H1 (cell line): ENCODE measurements around the gene PDZD2. TPM values are rescaled to one million over a fixed set of nuclear protein-coding genes. Genes with fewer than 3 reads are reported as not detected.

Experiments used
- CTCF ChIA-PET: fragments of 300-600 bp; sonication (Branson Sonifier 250); formaldehyde crosslinking; loops from one replicate; lab custom pipeline; 2021; ENCODE audit not compliant: partially characterized antibody; lab: Charles Lee
- POLR2A ChIA-PET: fragments of 300-600 bp; sonication (Branson Sonifier 250); formaldehyde crosslinking; loops from one replicate; lab custom pipeline; 2021; ENCODE audit warnings: inconsistent platforms; ENCODE audit not compliant: partially characterized antibody; lab: Charles Lee
- DNase-seq, 2 experiments: peaks; one replicate each; pipeline versions ENCODE4 v3.0.0 to v3.0.0-alpha.2; 2010 to 2022; ENCODE audit warnings: low spot score in 2 of 2, low read depth in 1 of 2, mixed read lengths in 1 of 2
- FAIRE-seq: peaks from 2 replicates; lab custom pipeline; 2011; peaks lifted over from hg19 to GRCh38; lab: Jason Lieb, UNC
- H2AFZ ChIP-seq: 2 replicates; pipeline ENCODE4 v1.8.1; 2012; ENCODE audit warnings: low read length, inconsistent platforms
- H2AK5ac ChIP-seq: 2 replicates; pipeline ENCODE4 v1.6.1; 2013; ENCODE audit warnings: low read depth, low read length
- H2BK120ac ChIP-seq: replicated peaks from 2 replicates; pipeline ENCODE3; 2013; ENCODE audit warnings: low read depth, low read length, inconsistent platforms
- H2BK12ac ChIP-seq: 2 replicates; pipeline ENCODE4 v1.6.1; 2013; ENCODE audit warnings: low read depth, low read length
- H2BK15ac ChIP-seq: 2 replicates; pipeline ENCODE4 v1.6.1; 2013; ENCODE audit warnings: low read length
- H2BK20ac ChIP-seq: 2 replicates; pipeline ENCODE4 v1.6.1; 2013; ENCODE audit warnings: low read length
- H2BK5ac ChIP-seq: 2 replicates; pipeline ENCODE4 v1.6.1; 2013; ENCODE audit warnings: low read depth, low read length
- H3K14ac ChIP-seq: 2 replicates; pipeline ENCODE4 v1.6.1; 2013; ENCODE audit warnings: inconsistent platforms; ENCODE audit not compliant: insufficient read length
- H3K18ac ChIP-seq: 2 replicates; pipeline ENCODE4 v1.6.1; 2013; ENCODE audit warnings: low read length; ENCODE audit errors: extremely low read depth
- H3K23ac ChIP-seq: 2 replicates; pipeline ENCODE4 v1.6.1; 2013; ENCODE audit warnings: inconsistent platforms; ENCODE audit not compliant: insufficient read length
- H3K23me2 ChIP-seq: 2 replicates; pipeline ENCODE4 v1.6.1; 2013; ENCODE audit warnings: low read depth, low read length
- H3K27ac ChIP-seq: 2 replicates; pipeline ENCODE4 v1.6.1; 2011; ENCODE audit warnings: low read depth, low read length, inconsistent platforms
- H3K27me3 ChIP-seq, 4 experiments: replicated peaks in 1 of 4; 1 replicate in 1 of 4; 2 replicates in 3 of 4; pipeline versions ENCODE4 v1.6.1 to v1.8.1; 2011 to 2013; ENCODE audit warnings: low read length in 3 of 4, mild to moderate bottlenecking in 3 of 4, inconsistent platforms in 2 of 4, mixed read lengths in 2 of 4, moderate library complexity in 1 of 4; ENCODE audit not compliant: control insufficient read depth in 3 of 4, insufficient read depth in 3 of 4; ENCODE audit errors: extremely low read depth in 1 of 4
- H3K36me3 ChIP-seq, 4 experiments: 2 replicates each; pipeline versions ENCODE4 v1.6.1 to v1.8.1; 2011 to 2013; ENCODE audit warnings: mild to moderate bottlenecking in 4 of 4, low read length in 3 of 4, moderate library complexity in 2 of 4, control low read depth in 1 of 4, inconsistent platforms in 1 of 4; ENCODE audit not compliant: insufficient read depth in 4 of 4, control insufficient read depth in 2 of 4
- H3K4ac ChIP-seq: replicated peaks from 2 replicates; pipeline ENCODE3; 2013; ENCODE audit warnings: low read length, low read depth, mixed read lengths, inconsistent platforms; ENCODE audit not compliant: insufficient read length
- H3K4me1 ChIP-seq, 4 experiments: replicated peaks in 1 of 4; 1 replicate in 1 of 4; 2 replicates in 3 of 4; pipeline versions ENCODE4 v1.6.1 to v1.8.1; 2011 to 2013; ENCODE audit warnings: low read length in 3 of 4, inconsistent platforms in 2 of 4, mixed read lengths in 1 of 4; ENCODE audit not compliant: insufficient read depth in 4 of 4, control insufficient read depth in 3 of 4
- H3K4me2 ChIP-seq, 2 experiments: 2 replicates each; pipeline versions ENCODE4 v1.6.1 to v1.8.1; 2011 to 2013; ENCODE audit warnings: low read depth in 2 of 2, low read length in 2 of 2, control low read depth in 1 of 2, inconsistent platforms in 1 of 2, mild to moderate bottlenecking in 1 of 2; ENCODE audit not compliant: insufficient read depth in 1 of 2
- H3K4me3 ChIP-seq, 4 experiments: fragments of 200-600, 300-600 bp in 1 of 4; sonication (generic), shearing (Covaris generic), sonication (Bioruptor Twin) in 1 of 4; 2 replicates each; pipeline versions ENCODE4 v1.5.1 to v1.8.1; 2011 to 2016; ENCODE audit warnings: low read length in 4 of 4, low read depth in 3 of 4, control low read depth in 2 of 4, inconsistent platforms in 2 of 4, mild to moderate bottlenecking in 2 of 4, mixed read lengths in 1 of 4, moderate library complexity in 1 of 4; ENCODE audit not compliant: insufficient read depth in 2 of 4; ENCODE audit errors: extremely low read depth in 1 of 4
- H3K56ac ChIP-seq: replicated peaks from 2 replicates; pipeline ENCODE3; 2013; ENCODE audit warnings: low read depth, mild to moderate bottlenecking, mixed read lengths, low read length, inconsistent platforms; ENCODE audit not compliant: insufficient read length
- H3K79me1 ChIP-seq: 2 replicates; pipeline ENCODE4 v1.6.1; 2013; ENCODE audit warnings: low read depth, low read length, control low read depth
- H3K79me2 ChIP-seq, 2 experiments: 2 replicates each; pipeline versions ENCODE4 v1.6.1 to v1.8.1; 2012 to 2013; ENCODE audit warnings: low read length in 2 of 2, mild to moderate bottlenecking in 2 of 2, inconsistent platforms in 1 of 2; ENCODE audit not compliant: insufficient read depth in 2 of 2, control insufficient read depth in 1 of 2
- H3K9ac ChIP-seq, 4 experiments: replicated peaks in 1 of 4; 1 replicate in 1 of 4; 2 replicates in 3 of 4; pipeline versions ENCODE4 v1.6.1 to v1.8.1; 2011 to 2013; ENCODE audit warnings: low read depth in 3 of 4, low read length in 3 of 4, control low read depth in 2 of 4, mild to moderate bottlenecking in 2 of 4, moderate library complexity in 2 of 4, inconsistent platforms in 1 of 4; ENCODE audit errors: extremely low read depth in 1 of 4
- H3K9me3 ChIP-seq, 2 experiments: 2 replicates each; pipeline versions ENCODE4 v1.6.1 to v1.8.1; 2012 to 2013; ENCODE audit warnings: mild to moderate bottlenecking in 2 of 2, moderate library complexity in 2 of 2, control low read depth in 1 of 2, inconsistent platforms in 1 of 2, low read depth in 1 of 2, low read length in 1 of 2, mixed read lengths in 1 of 2; ENCODE audit not compliant: insufficient read depth in 2 of 2
- H4K20me1 ChIP-seq, 2 experiments: replicated peaks in 1 of 2; 2 replicates each; pipeline versions ENCODE3 to v1.8.1; 2011 to 2013; ENCODE audit warnings: inconsistent platforms in 2 of 2, low read length in 2 of 2, mild to moderate bottlenecking in 1 of 2; ENCODE audit not compliant: insufficient read depth in 2 of 2, control insufficient read depth in 1 of 2
- H4K5ac ChIP-seq: 2 replicates; pipeline ENCODE4 v1.6.1; 2013; ENCODE audit warnings: low read length, low read depth, mixed read lengths, inconsistent platforms; ENCODE audit not compliant: insufficient read length
- H4K8ac ChIP-seq: 2 replicates; pipeline ENCODE4 v1.8.0; 2013; ENCODE audit warnings: mild to moderate bottlenecking, moderate library complexity, low read length, inconsistent platforms; ENCODE audit not compliant: insufficient read depth; ENCODE audit errors: extremely low read depth
- H4K91ac ChIP-seq: replicated peaks from 2 replicates; pipeline ENCODE3; 2013; ENCODE audit warnings: low read length, mixed read lengths, inconsistent platforms; ENCODE audit not compliant: insufficient read length
- BRCA1 ChIP-seq: IDR thresholded peaks from 2 replicates; pipeline ENCODE4 v1.6.1; 2012; ENCODE audit warnings: low read depth, low read length, improper control_type of control experiment
- CBX8 ChIP-seq: fragments of 300-800, 300-1000 bp; sonication (generic); IDR thresholded peaks from 2 replicates; pipeline ENCODE4 v1.7.1; 2016; ENCODE audit warnings: low read depth, low read length, borderline replicate concordance
- CHD1 ChIP-seq: IDR thresholded peaks from 2 replicates; pipeline ENCODE4 v1.6.1; 2012; ENCODE audit warnings: low read depth, low read length, improper control_type of control experiment
- CHD2 ChIP-seq: IDR thresholded peaks from 2 replicates; pipeline ENCODE4 v1.6.1; 2012; ENCODE audit warnings: low read length, improper control_type of control experiment
- HDAC6 ChIP-seq: IDR thresholded peaks from one replicate; pipeline ENCODE4 v1.7.1; 2012; ENCODE audit warnings: low read depth, mild to moderate bottlenecking, inconsistent platforms, low read length, moderate library complexity
- JUND ChIP-seq: IDR thresholded peaks from 2 replicates; pipeline ENCODE4 v1.6.1; 2011; ENCODE audit warnings: mild to moderate bottlenecking, improper control_type of control experiment, low read length
- KDM5A ChIP-seq: fragments of 200-600 bp; IDR thresholded peaks from 2 replicates; pipeline ENCODE4 v1.7.1; 2012; ENCODE audit warnings: mild to moderate bottlenecking, low read length, inconsistent platforms, mixed read lengths
- NRF1 ChIP-seq: IDR thresholded peaks from 2 replicates; pipeline ENCODE4 v1.6.1; 2011; ENCODE audit warnings: mild to moderate bottlenecking, low read depth, low read length, improper control_type of control experiment
- RBBP5 ChIP-seq: IDR thresholded peaks from 2 replicates; pipeline ENCODE4 v1.7.1; 2012; ENCODE audit warnings: low read depth, mild to moderate bottlenecking, inconsistent platforms, low read length, moderate library complexity, borderline replicate concordance
- RFX5 ChIP-seq: IDR thresholded peaks from 2 replicates; pipeline ENCODE4 v1.6.1; 2011; ENCODE audit warnings: low read depth, low read length, improper control_type of control experiment, borderline replicate concordance
- RNF2 ChIP-seq: fragments of 200-900, 300-1000 bp; sonication (generic); IDR thresholded peaks from 2 replicates; pipeline ENCODE4 v1.7.1; 2016; ENCODE audit warnings: borderline replicate concordance, low read depth, mild to moderate bottlenecking, antibody characterized with exemption, low read length; ENCODE audit not compliant: poor library complexity, severe bottlenecking; ENCODE audit errors: missing control alignments
- TCF12 ChIP-seq: IDR thresholded peaks from 2 replicates; pipeline ENCODE4 v1.6.1; 2011; ENCODE audit warnings: low read depth, mild to moderate bottlenecking, low read length
- whole genome bisulfite sequencing, 2 experiments: shearing (Covaris generic) in 1 of 2; methylation state at CpG; one replicate each; pipeline versions ENCODE4 v1.1.6 to v1.1.7; 2013 to 2015; ENCODE audit warnings: low lambda C conversion rate in 2 of 2, mixed read lengths in 2 of 2, inconsistent platforms in 1 of 2, low coverage in 1 of 2, missing lambda C conversion rate in 1 of 2; ENCODE audit not compliant: insufficient replicate concordance in 2 of 2, insufficient coverage in 1 of 2, insufficient read length in 1 of 2; ENCODE audit errors: extremely low coverage in 1 of 2, missing lambda C conversion rate in 1 of 2; 5-methylcytosine and 5-hydroxymethylcytosine counted together
- polyA plus RNA-seq, 7 experiments: library from polyadenylated mRNA; depleted of rRNA in 3 of 7; stranded (reverse) in 5 of 7; unstranded in 2 of 7; fragments of >200 nt in 5 of 7; fragments of 200-250 nt in 2 of 7; gene quantifications; 1 replicate in 5 of 7; 2 replicates in 1 of 7; 4 replicates in 1 of 7; pipeline versions ENCODE4 v1.2.1 to v1.2.3, GENCODE V29; 2011 to 2013; ENCODE audit warnings: missing spikeins in 2 of 7, mixed read lengths in 2 of 7
- total RNA-seq: library from RNA; stranded (reverse); fragmentation: NEBNext Ultra II Directional; extraction: Animal tissue kit (Norgen Biotek cat#: 25700); gene quantifications from 2 replicates; pipeline ENCODE4 v1.2.1, GENCODE V29; 2021
- TF ChIP-seq, protein P1 (sequence below): IDR thresholded peaks from 2 replicates; pipeline ENCODE4 v1.6.1; 2012; ENCODE audit warnings: inconsistent platforms

Gene PDZD2
- total and polyA plus RNA-seq, 2 of the 8 experiments (the other 6 are each of a cell fraction or from before 2014, with no cell fraction given) = 1.2 to 6.8 TPM

DNA sequence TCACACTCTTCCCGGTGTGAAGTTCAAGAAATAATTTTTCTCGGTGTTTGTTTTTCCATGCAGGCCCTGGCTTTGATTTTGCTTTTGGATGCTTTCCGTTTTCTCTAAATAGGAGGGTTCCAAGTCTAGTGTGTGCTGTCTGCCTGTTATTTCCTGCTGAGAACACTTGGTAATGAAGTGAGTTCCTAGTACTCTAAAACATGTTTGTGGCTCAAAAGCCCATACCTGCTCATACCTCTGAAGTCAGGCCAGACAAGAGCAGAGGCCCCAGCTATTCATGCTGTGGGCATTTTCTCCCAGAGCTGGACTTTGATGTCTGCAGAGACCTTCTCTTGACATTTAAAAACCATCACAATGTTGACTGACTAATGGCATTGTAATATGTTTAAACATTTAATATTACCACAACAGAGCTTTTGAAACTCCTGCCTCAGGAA is 324.0 kb downstream of the PDZD2 start:
- H4K20me1 ChIP-seq = no peaks in the 10 kb centered on the region
- H3K18ac ChIP-seq = no peak overlapping the region
- H3K79me2 ChIP-seq = no peaks in the 10 kb centered on the region
- no peak overlapping the region for H3K9ac ChIP-seq
- H3K4me2 ChIP-seq = no peak overlapping the region
- no peaks in the 10 kb centered on the region for H3K79me1 ChIP-seq
- WGBS, 2 experiments = 92% methylated on average over 3 of the region's 3 CpGs; no CpG with 5 or more reads in 1 of the 2 experiments
- H3K27me3 ChIP-seq = no peaks in the 10 kb centered on the region
- peaks cover 0 to 14% (median 5%) of the 10 kb centered on the region in 4 experiments for H3K4me1 ChIP-seq
- H4K8ac ChIP-seq = no peak overlapping the region
- H2BK20ac ChIP-seq = no peak overlapping the region
- no peak overlapping the region for H3K14ac ChIP-seq
- H3K9me3 ChIP-seq = no peaks in the 10 kb centered on the region
- H2AK5ac ChIP-seq = no peak overlapping the region
- H2AFZ ChIP-seq = no peak overlapping the region
- H3K27ac ChIP-seq = no peak overlapping the region
- no peak overlapping the region for H4K91ac ChIP-seq
- H2BK12ac ChIP-seq = no peak overlapping the region
- no peak overlapping the region for H3K56ac ChIP-seq
- no peak overlapping the region for H3K4me3 ChIP-seq
- ChIA-PET POLR2A (no interaction called here), CTCF (interaction anchor here (0.9 to 2.6 kb wide), 4 partner anchors 9 to 154 kb away, joined by 3 to 9 read pairs (median 6); no protein-coding TSS in a partner anchor)
- DNase-seq = no peak
- H3K36me3 ChIP-seq = no peaks in the 10 kb centered on the region; a peak in 2 of 8 replicates
- no peak overlapping the region for H2BK5ac ChIP-seq
- H3K23me2 ChIP-seq = no peaks in the 10 kb centered on the region
- no peak overlapping the region for H2BK15ac ChIP-seq
- H3K4ac ChIP-seq = no peak overlapping the region
- no peak overlapping the region for H4K5ac ChIP-seq
- H3K23ac ChIP-seq = no peak overlapping the region
- FAIRE-seq = no peak
- no peak overlapping the region for H2BK120ac ChIP-seq
- TF ChIP-seq RNF2 = no peak
- TF ChIP-seq CHD1 = no peak
- TF ChIP-seq, protein P1, sequence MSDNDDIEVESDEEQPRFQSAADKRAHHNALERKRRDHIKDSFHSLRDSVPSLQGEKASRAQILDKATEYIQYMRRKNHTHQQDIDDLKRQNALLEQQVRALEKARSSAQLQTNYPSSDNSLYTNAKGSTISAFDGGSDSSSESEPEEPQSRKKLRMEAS = no peak
- no peak for TF ChIP-seq TCF12
- no peak for TF ChIP-seq JUND
- TF ChIP-seq NRF1 = no peak
- no peak for TF ChIP-seq CHD2
- no peak for TF ChIP-seq RBBP5
- TF ChIP-seq CBX8 = no peak
- TF ChIP-seq BRCA1 = no peak
- TF ChIP-seq RFX5 = no peak
- TF ChIP-seq HDAC6 = no peak
- no peak for TF ChIP-seq KDM5A
